GM23338 (cell line): ENCODE measurements around the gene CENPN. TPM values are rescaled to one million over a fixed set of nuclear protein-coding genes. Genes with fewer than 3 reads are reported as not detected.

Source experiments
- ATAC-seq: fragments of 200-7000 bp; cut with Tn5 transposase; 3 replicates; pipeline ENCODE4 v1.9.1; 2020
- DNase-seq: peaks from one replicate; pipeline ENCODE4 v3.0.0-alpha.2; 2015; ENCODE audit warnings: low spot score
- H2AFZ ChIP-seq: fragments of 200-600 bp; sonication (generic); 2 replicates; pipeline ENCODE4 v1.8.0; 2016; ENCODE audit warnings: antibody characterized with exemption, mild to moderate bottlenecking, moderate library complexity
- H3F3A ChIP-seq: fragments of 200-600 bp; sonication (generic); replicated peaks from 2 replicates; pipeline ENCODE4 v1.8.0; 2017; ENCODE audit warnings: antibody characterized with exemption, mixed run types, low read depth
- H3K27ac ChIP-seq: fragments of 200-600 bp; sonication (generic); 2 replicates; pipeline ENCODE4 v1.6.1; 2016; ENCODE audit warnings: low read depth
- H3K27me3 ChIP-seq: fragments of 200-600 bp; sonication (generic); 2 replicates; pipeline ENCODE4 v1.8.0; 2016; ENCODE audit warnings: mild to moderate bottlenecking, mixed run types, moderate library complexity; ENCODE audit not compliant: insufficient read depth
- H3K36me3 ChIP-seq: fragments of 200-600 bp; sonication (generic); 2 replicates; pipeline ENCODE4 v1.8.0; 2016; ENCODE audit warnings: mild to moderate bottlenecking; ENCODE audit not compliant: insufficient read depth
- H3K4me1 ChIP-seq: fragments of 200-600 bp; sonication (generic); 2 replicates; pipeline ENCODE4 v1.8.0; 2016; ENCODE audit warnings: mild to moderate bottlenecking, moderate library complexity; ENCODE audit not compliant: insufficient read depth
- H3K4me2 ChIP-seq: fragments of 200-600 bp; sonication (generic); 2 replicates; pipeline ENCODE4 v1.7.1; 2017; ENCODE audit warnings: mixed run types
- H3K4me3 ChIP-seq: fragments of 200-600 bp; sonication (generic); 2 replicates; pipeline ENCODE4 v1.6.1; 2016; ENCODE audit warnings: mixed run types
- H3K79me2 ChIP-seq: fragments of 200-600 bp; sonication (generic); replicated peaks from 2 replicates; pipeline ENCODE4 v1.8.0; 2017; ENCODE audit warnings: mild to moderate bottlenecking; ENCODE audit not compliant: insufficient read depth
- H3K9me2 ChIP-seq: fragments of 200-600 bp; sonication (generic); 2 replicates; pipeline ENCODE4 v1.8.0; 2017; ENCODE audit not compliant: insufficient read depth
- H4K20me1 ChIP-seq: fragments of 200-600 bp; sonication (generic); replicated peaks from 2 replicates; pipeline ENCODE4 v1.8.0; 2017; ENCODE audit warnings: mild to moderate bottlenecking; ENCODE audit not compliant: insufficient read depth
- H3K27ac Mint-ChIP-seq: 2 replicates; pipeline ENCODE4 v1.8.0; 2020; ENCODE audit warnings: inconsistent platforms, mild to moderate bottlenecking, moderate library complexity, mixed read lengths
- H3K27me3 Mint-ChIP-seq: 3 replicates; pipeline ENCODE4 v1.8.0; 2022; ENCODE audit warnings: low read depth, mild to moderate bottlenecking, moderate library complexity, mixed read lengths, inconsistent platforms; ENCODE audit not compliant: insufficient read depth, poor library complexity
- H3K36me3 Mint-ChIP-seq: 3 replicates; pipeline ENCODE4 v1.8.0; 2021; ENCODE audit warnings: low read depth, mild to moderate bottlenecking, inconsistent platforms, moderate library complexity, mixed read lengths
- H3K4me1 Mint-ChIP-seq: 3 replicates; pipeline ENCODE4 v1.8.0; 2020; ENCODE audit warnings: mild to moderate bottlenecking, inconsistent platforms, mixed read lengths
- H3K4me3 Mint-ChIP-seq: 3 replicates; pipeline ENCODE4 v1.8.0; 2021; ENCODE audit warnings: moderate library complexity, mild to moderate bottlenecking, inconsistent platforms, mixed read lengths
- H3K9me3 Mint-ChIP-seq: 3 replicates; pipeline ENCODE4 v1.8.0; 2020; ENCODE audit warnings: moderate library complexity, mild to moderate bottlenecking, inconsistent platforms, mixed read lengths
- CREB1 ChIP-seq: fragments of 250-450 bp; sonication (Bioruptor Pico); IDR thresholded peaks from 2 replicates; pipeline ENCODE4 v1.5.0; 2020; ENCODE audit warnings: low read depth, mild to moderate bottlenecking, moderate library complexity
- CTCF ChIP-seq, 2 experiments: fragments of 200-600 bp in 1 of 2; sonication (generic) in 1 of 2; conservative IDR thresholded peaks; 2 replicates each; pipeline versions ENCODE4 v1.5.1 to v1.6.1; 2016 to 2017; ENCODE audit warnings: antibody characterized with exemption in 2 of 2, low read depth in 2 of 2, mild to moderate bottlenecking in 2 of 2, moderate library complexity in 1 of 2
- EZH2 ChIP-seq: fragments of 200-600 bp; sonication (generic); IDR thresholded peaks from one replicate; pipeline ENCODE4 v1.8.0; 2017; ENCODE audit warnings: antibody characterized with exemption, mild to moderate bottlenecking, low read depth; ENCODE audit not compliant: unreplicated experiment
- EZH2phosphoT487 ChIP-seq: fragments of 200-600 bp; sonication (generic); IDR thresholded peaks from one replicate; pipeline ENCODE4 v1.8.1; 2018; ENCODE audit warnings: antibody characterized with exemption; ENCODE audit not compliant: unreplicated experiment
- JUNB ChIP-seq: IDR thresholded peaks from one replicate; pipeline ENCODE4 v1.6.1; 2016; ENCODE audit warnings: antibody characterized with exemption; ENCODE audit not compliant: unreplicated experiment
- NANOG ChIP-seq: IDR thresholded peaks from 2 replicates; pipeline ENCODE4 v1.6.1; 2016; ENCODE audit warnings: antibody characterized with exemption, borderline replicate concordance
- POLR2AphosphoS5 ChIP-seq: IDR thresholded peaks from 2 replicates; pipeline ENCODE4 v1.6.1; 2016; ENCODE audit warnings: antibody characterized with exemption, low read depth
- STAT1 ChIP-seq: IDR thresholded peaks from one replicate; pipeline ENCODE4 v1.6.1; 2016; ENCODE audit warnings: antibody characterized with exemption; ENCODE audit not compliant: unreplicated experiment
- ZNF114 ChIP-seq: fragments of 250-450 bp; sonication (Bioruptor Pico); IDR thresholded peaks from 2 replicates; pipeline ENCODE4 v1.5.0; 2020; ENCODE audit warnings: mild to moderate bottlenecking, moderate library complexity
- ZNF331 ChIP-seq: fragments of 250-450 bp; sonication (Bioruptor Pico); IDR thresholded peaks from 2 replicates; pipeline ENCODE4 v1.5.0; 2020; ENCODE audit warnings: low read depth, mild to moderate bottlenecking, moderate library complexity
- polyA plus RNA-seq: library from polyadenylated mRNA; unstranded; fragments of >200 nt; fragmentation: Nextera tagmentation; extraction: Ambion mirVana; gene quantifications from 2 replicates; pipeline ENCODE4 v1.2.1, GENCODE V29; 2016
- total RNA-seq: library from RNA; depleted of rRNA; stranded (reverse); fragments of >200 nt; shearing (Covaris generic); gene quantifications from 2 replicates; pipeline ENCODE4 v1.2.3, GENCODE V29; 2014
- TF ChIP-seq, protein P1 (sequence below): IDR thresholded peaks from one replicate; pipeline ENCODE4 v1.6.1; 2018; ENCODE audit warnings: antibody characterized with exemption; ENCODE audit not compliant: unreplicated experiment
- TF ChIP-seq, protein P2 (sequence below): IDR thresholded peaks from 2 replicates; pipeline ENCODE4 v1.6.1; 2016; ENCODE audit warnings: antibody characterized with exemption
- TF ChIP-seq, protein P3 (sequence below): fragments of 250-450 bp; sonication (Bioruptor Pico); IDR thresholded peaks from 2 replicates; pipeline ENCODE4 v1.5.0; 2020; ENCODE audit warnings: mild to moderate bottlenecking, moderate library complexity

The CENPN gene
- total and polyA plus RNA-seq, 2 experiments from 2014 or later, result 43.6 to 80.8 TPM

DNA sequence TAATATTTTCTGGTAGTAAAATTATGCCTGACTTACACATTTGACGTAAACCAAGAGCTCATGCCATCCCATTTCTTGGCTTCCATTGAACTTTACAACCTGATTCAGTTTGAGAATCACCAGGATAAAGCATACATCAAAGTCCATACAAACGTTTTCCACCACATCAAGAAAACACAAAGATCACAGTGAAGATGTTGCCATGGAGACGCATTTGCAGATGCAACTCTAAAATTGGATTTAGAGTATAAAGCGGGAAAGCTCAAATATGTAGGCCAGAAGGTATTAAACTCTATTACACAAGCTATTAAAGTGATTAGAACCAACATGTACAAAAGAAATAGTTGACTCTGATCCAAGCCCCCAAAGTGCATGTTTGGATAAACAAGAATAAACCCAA lies 59.7 kb downstream of the CENPN start:
- Mint-ChIP-seq H3K9me3 (no peaks in the 10 kb centered on the region), H3K4me1 (peaks cover 13% of the 10 kb centered on the region), H3K36me3 (no peaks in the 10 kb centered on the region), H3K4me3 (no peak overlapping the region), H3K27ac (no peak overlapping the region), H3K27me3 (peaks cover 2% of the 10 kb centered on the region)
- ATAC-seq (no peak), DNase-seq (no peak)
- TF ChIP-seq NANOG, result no peak
- TF ChIP-seq, protein P1, sequence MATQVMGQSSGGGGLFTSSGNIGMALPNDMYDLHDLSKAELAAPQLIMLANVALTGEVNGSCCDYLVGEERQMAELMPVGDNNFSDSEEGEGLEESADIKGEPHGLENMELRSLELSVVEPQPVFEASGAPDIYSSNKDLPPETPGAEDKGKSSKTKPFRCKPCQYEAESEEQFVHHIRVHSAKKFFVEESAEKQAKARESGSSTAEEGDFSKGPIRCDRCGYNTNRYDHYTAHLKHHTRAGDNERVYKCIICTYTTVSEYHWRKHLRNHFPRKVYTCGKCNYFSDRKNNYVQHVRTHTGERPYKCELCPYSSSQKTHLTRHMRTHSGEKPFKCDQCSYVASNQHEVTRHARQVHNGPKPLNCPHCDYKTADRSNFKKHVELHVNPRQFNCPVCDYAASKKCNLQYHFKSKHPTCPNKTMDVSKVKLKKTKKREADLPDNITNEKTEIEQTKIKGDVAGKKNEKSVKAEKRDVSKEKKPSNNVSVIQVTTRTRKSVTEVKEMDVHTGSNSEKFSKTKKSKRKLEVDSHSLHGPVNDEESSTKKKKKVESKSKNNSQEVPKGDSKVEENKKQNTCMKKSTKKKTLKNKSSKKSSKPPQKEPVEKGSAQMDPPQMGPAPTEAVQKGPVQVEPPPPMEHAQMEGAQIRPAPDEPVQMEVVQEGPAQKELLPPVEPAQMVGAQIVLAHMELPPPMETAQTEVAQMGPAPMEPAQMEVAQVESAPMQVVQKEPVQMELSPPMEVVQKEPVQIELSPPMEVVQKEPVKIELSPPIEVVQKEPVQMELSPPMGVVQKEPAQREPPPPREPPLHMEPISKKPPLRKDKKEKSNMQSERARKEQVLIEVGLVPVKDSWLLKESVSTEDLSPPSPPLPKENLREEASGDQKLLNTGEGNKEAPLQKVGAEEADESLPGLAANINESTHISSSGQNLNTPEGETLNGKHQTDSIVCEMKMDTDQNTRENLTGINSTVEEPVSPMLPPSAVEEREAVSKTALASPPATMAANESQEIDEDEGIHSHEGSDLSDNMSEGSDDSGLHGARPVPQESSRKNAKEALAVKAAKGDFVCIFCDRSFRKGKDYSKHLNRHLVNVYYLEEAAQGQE, result no peak
- no peak for TF ChIP-seq ZNF331 (CRISPR knock-in tag)
- TF ChIP-seq CREB1 (CRISPR knock-in tag), result no peak
- TF ChIP-seq STAT1, result no peak
- no peak for TF ChIP-seq EZH2phosphoT487
- TF ChIP-seq, protein P2, sequence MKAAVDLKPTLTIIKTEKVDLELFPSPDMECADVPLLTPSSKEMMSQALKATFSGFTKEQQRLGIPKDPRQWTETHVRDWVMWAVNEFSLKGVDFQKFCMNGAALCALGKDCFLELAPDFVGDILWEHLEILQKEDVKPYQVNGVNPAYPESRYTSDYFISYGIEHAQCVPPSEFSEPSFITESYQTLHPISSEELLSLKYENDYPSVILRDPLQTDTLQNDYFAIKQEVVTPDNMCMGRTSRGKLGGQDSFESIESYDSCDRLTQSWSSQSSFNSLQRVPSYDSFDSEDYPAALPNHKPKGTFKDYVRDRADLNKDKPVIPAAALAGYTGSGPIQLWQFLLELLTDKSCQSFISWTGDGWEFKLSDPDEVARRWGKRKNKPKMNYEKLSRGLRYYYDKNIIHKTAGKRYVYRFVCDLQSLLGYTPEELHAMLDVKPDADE, result no peak
- no peak for TF ChIP-seq CTCF (conservative IDR thresholded peaks at IDR 0.05; ENCODE audit: low read depth in 2 of 2)
- TF ChIP-seq JUNB, result no peak
- TF ChIP-seq EZH2, result no peak
- TF ChIP-seq, protein P3, sequence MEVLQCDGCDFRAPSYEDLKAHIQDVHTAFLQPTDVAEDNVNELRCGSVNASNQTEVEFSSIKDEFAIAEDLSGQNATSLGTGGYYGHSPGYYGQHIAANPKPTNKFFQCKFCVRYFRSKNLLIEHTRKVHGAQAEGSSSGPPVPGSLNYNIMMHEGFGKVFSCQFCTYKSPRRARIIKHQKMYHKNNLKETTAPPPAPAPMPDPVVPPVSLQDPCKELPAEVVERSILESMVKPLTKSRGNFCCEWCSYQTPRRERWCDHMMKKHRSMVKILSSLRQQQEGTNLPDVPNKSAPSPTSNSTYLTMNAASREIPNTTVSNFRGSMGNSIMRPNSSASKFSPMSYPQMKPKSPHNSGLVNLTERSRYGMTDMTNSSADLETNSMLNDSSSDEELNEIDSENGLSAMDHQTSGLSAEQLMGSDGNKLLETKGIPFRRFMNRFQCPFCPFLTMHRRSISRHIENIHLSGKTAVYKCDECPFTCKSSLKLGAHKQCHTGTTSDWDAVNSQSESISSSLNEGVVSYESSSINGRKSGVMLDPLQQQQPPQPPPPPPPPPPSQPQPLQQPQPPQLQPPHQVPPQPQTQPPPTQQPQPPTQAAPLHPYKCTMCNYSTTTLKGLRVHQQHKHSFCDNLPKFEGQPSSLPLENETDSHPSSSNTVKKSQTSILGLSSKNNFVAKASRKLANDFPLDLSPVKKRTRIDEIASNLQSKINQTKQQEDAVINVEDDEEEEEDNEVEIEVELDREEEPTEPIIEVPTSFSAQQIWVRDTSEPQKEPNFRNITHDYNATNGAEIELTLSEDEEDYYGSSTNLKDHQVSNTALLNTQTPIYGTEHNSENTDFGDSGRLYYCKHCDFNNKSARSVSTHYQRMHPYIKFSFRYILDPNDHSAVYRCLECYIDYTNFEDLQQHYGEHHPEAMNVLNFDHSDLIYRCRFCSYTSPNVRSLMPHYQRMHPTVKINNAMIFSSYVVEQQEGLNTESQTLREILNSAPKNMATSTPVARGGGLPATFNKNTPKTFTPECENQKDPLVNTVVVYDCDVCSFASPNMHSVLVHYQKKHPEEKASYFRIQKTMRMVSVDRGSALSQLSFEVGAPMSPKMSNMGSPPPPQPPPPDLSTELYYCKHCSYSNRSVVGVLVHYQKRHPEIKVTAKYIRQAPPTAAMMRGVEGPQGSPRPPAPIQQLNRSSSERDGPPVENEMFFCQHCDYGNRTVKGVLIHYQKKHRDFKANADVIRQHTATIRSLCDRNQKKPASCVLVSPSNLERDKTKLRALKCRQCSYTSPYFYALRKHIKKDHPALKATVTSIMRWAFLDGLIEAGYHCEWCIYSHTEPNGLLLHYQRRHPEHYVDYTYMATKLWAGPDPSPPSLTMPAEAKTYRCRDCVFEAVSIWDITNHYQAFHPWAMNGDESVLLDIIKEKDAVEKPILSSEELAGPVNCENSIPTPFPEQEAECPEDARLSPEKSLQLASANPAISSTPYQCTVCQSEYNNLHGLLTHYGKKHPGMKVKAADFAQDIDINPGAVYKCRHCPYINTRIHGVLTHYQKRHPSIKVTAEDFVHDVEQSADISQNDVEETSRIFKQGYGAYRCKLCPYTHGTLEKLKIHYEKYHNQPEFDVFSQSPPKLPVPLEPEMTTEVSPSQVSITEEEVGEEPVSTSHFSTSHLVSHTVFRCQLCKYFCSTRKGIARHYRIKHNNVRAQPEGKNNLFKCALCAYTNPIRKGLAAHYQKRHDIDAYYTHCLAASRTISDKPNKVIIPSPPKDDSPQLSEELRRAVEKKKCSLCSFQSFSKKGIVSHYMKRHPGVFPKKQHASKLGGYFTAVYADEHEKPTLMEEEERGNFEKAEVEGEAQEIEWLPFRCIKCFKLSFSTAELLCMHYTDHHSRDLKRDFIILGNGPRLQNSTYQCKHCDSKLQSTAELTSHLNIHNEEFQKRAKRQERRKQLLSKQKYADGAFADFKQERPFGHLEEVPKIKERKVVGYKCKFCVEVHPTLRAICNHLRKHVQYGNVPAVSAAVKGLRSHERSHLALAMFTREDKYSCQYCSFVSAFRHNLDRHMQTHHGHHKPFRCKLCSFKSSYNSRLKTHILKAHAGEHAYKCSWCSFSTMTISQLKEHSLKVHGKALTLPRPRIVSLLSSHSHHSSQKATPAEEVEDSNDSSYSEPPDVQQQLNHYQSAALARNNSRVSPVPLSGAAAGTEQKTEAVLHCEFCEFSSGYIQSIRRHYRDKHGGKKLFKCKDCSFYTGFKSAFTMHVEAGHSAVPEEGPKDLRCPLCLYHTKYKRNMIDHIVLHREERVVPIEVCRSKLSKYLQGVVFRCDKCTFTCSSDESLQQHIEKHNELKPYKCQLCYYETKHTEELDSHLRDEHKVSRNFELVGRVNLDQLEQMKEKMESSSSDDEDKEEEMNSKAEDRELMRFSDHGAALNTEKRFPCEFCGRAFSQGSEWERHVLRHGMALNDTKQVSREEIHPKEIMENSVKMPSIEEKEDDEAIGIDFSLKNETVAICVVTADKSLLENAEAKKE (CRISPR knock-in tag), result no peak
- no peak for TF ChIP-seq POLR2AphosphoS5
- TF ChIP-seq ZNF114 (CRISPR knock-in tag), result no peak
- peaks cover 11% of the 10 kb centered on the region for H3K4me1 ChIP-seq
- H3K79me2 ChIP-seq, result no peaks in the 10 kb centered on the region
- no peaks in the 10 kb centered on the region for H3K9me2 ChIP-seq
- H2AFZ ChIP-seq, result no peak overlapping the region
- no peaks in the 10 kb centered on the region for H3F3A ChIP-seq
- no peaks in the 10 kb centered on the region for H3K27me3 ChIP-seq
- no peak overlapping the region for H3K27ac ChIP-seq
- H3K4me2 ChIP-seq, result no peak overlapping the region
- no peak overlapping the region for H3K4me3 ChIP-seq
- no peaks in the 10 kb centered on the region for H3K36me3 ChIP-seq
- H4K20me1 ChIP-seq, result no peaks in the 10 kb centered on the region
